GM23248 (cell line): ENCODE measurements around the gene ADIPOR2. TPM values are rescaled to one million over a fixed set of nuclear protein-coding genes. Genes with fewer than 3 reads are reported as not detected.

Experiments used
- DNase-seq: peaks from one replicate; pipeline ENCODE4 v3.0.0-alpha.2; 2015
- H2AFZ ChIP-seq: fragments of 200-600 bp; sonication (generic); 2 replicates; pipeline ENCODE4 v1.6.1; 2016; ENCODE audit warnings: antibody characterized with exemption
- H3F3A ChIP-seq: fragments of 200-600 bp; sonication (generic); 2 replicates; pipeline ENCODE4 v1.6.1; 2016; ENCODE audit warnings: mild to moderate bottlenecking, antibody characterized with exemption, mixed run types; ENCODE audit not compliant: insufficient read depth
- H3K27ac ChIP-seq: fragments of 200-600 bp; sonication (generic); 2 replicates; pipeline ENCODE4 v1.5.1; 2016; ENCODE audit warnings: mild to moderate bottlenecking
- H3K27me3 ChIP-seq: fragments of 200-600 bp; sonication (generic); replicated peaks from 2 replicates; pipeline ENCODE4 v1.6.1; 2016; ENCODE audit warnings: mild to moderate bottlenecking; ENCODE audit not compliant: insufficient read depth
- H3K36me3 ChIP-seq: fragments of 200-600 bp; sonication (generic); 2 replicates; pipeline ENCODE4 v1.6.1; 2016; ENCODE audit warnings: low read depth, mild to moderate bottlenecking
- H3K4me1 ChIP-seq: fragments of 200-600 bp; sonication (generic); 2 replicates; pipeline ENCODE4 v1.6.1; 2016; ENCODE audit warnings: mild to moderate bottlenecking; ENCODE audit not compliant: insufficient read depth
- H3K4me2 ChIP-seq: fragments of 200-600 bp; sonication (generic); one replicate; pipeline ENCODE4 v1.6.1; 2016; ENCODE audit warnings: mild to moderate bottlenecking; ENCODE audit not compliant: unreplicated experiment
- H3K4me3 ChIP-seq: fragments of 200-600 bp; sonication (generic); 2 replicates; pipeline ENCODE4 v1.5.1; 2016; ENCODE audit warnings: mild to moderate bottlenecking
- H3K79me2 ChIP-seq: fragments of 200-600 bp; sonication (generic); 2 replicates; pipeline ENCODE4 v1.6.1; 2016; ENCODE audit warnings: mild to moderate bottlenecking; ENCODE audit not compliant: insufficient read depth
- H3K9ac ChIP-seq: fragments of 200-600 bp; sonication (generic); 2 replicates; pipeline ENCODE4 v1.6.1; 2016; ENCODE audit warnings: mild to moderate bottlenecking
- H3K9me2 ChIP-seq: fragments of 200-600 bp; sonication (generic); 2 replicates; pipeline ENCODE4 v1.6.1; 2016; ENCODE audit warnings: mixed run types, mild to moderate bottlenecking, moderate library complexity; ENCODE audit not compliant: insufficient read depth
- H3K9me3 ChIP-seq: fragments of 200-600 bp; sonication (generic); one replicate; pipeline ENCODE4 v1.6.1; 2017; ENCODE audit warnings: low read depth
- H4K20me1 ChIP-seq: fragments of 200-600 bp; sonication (generic); 2 replicates; pipeline ENCODE4 v1.6.0; 2016; ENCODE audit not compliant: insufficient read depth
- EZH2 ChIP-seq: fragments of 200-600 bp; sonication (generic); IDR thresholded peaks from 2 replicates; pipeline ENCODE4 v1.6.1; 2018; ENCODE audit warnings: antibody characterized with exemption, mild to moderate bottlenecking; ENCODE audit not compliant: insufficient read depth, poor library complexity, severe bottlenecking
- EZH2phosphoT487 ChIP-seq: fragments of 200-600 bp; sonication (generic); IDR thresholded peaks from 2 replicates; pipeline ENCODE4 v1.6.1; 2018; ENCODE audit warnings: antibody characterized with exemption, moderate library complexity, mild to moderate bottlenecking, low read depth; ENCODE audit not compliant: insufficient read depth
- WGBS, 2 experiments: methylation state at CpG; one replicate each; pipeline ENCODE4 v1.1.6; 2015 to 2017; ENCODE audit warnings: low lambda C conversion rate in 2 of 2, low coverage in 1 of 2; ENCODE audit errors: missing lambda C conversion rate in 2 of 2; 5-methylcytosine and 5-hydroxymethylcytosine counted together
- in situ Hi-C: fragments of 300-500 bp; cut with MboI; formaldehyde crosslinking; loops from 2 replicates; pipeline ENCODE4 v1.15.0; 2020
- polyA plus RNA-seq: library from polyadenylated mRNA; unstranded; fragments of >200 nt; fragmentation: Nextera tagmentation; extraction: Ambion mirVana; gene quantifications from 2 replicates; pipeline ENCODE4 v1.2.1, GENCODE V29; 2016
- total RNA-seq: library from RNA; depleted of rRNA; stranded (reverse); fragments of >200 nt; shearing (Covaris generic); gene quantifications from 2 replicates; pipeline ENCODE4 v1.2.3, GENCODE V29; 2014

The ADIPOR2 gene
- total and polyA plus RNA-seq, 2 experiments from 2014 or later = 4.2 to 18.8 TPM

DNA sequence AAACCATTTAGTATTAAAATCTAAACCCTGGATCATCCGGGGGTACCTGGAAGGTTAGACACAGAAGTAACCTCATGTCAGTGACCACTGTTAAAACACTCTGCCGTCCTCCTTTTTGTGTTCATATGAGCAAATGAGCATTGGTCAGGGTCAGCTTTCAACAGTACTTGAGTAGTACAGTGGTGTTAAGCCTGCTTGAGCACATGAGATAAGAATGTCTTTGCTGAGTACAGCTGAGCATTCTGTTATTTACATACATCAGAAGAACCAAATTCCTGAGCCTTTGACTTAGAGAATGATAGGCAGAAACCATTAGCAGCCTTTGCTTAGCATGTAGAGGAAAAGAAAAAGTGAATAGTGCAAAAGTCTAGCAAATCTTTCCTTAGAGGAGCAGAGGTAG is 90.9 kb downstream of the ADIPOR2 start:
- no peaks in the 10 kb centered on the region for H3K27me3 ChIP-seq
- H3K79me2 ChIP-seq = no peaks in the 10 kb centered on the region
- peaks cover 25% of the 10 kb centered on the region; the same call in 1 of the 2 replicates for H3F3A ChIP-seq
- no peaks in the 10 kb centered on the region for H3K9me2 ChIP-seq
- no peaks in the 10 kb centered on the region for H3K36me3 ChIP-seq
- H3K4me2 ChIP-seq = no peak overlapping the region
- H4K20me1 ChIP-seq = no peaks in the 10 kb centered on the region
- H3K4me1 ChIP-seq = peaks cover 27% of the 10 kb centered on the region
- H2AFZ ChIP-seq = no peak overlapping the region
- no peak overlapping the region for H3K27ac ChIP-seq
- no peak for DNase-seq
- in situ Hi-C loops = loop anchor here (25.0 kb wide), 1 partner anchor 644 kb away; no protein-coding TSS in a partner anchor
- no peak for TF ChIP-seq EZH2
- TF ChIP-seq EZH2phosphoT487 = no peak
- no peak overlapping the region for H3K4me3 ChIP-seq
- H3K9me3 ChIP-seq = no peaks in the 10 kb centered on the region
- WGBS, 2 experiments = 50 to 57% methylated on average over 2 of the region's 2 CpGs
- H3K9ac ChIP-seq = no peak overlapping the region

- no peaks in the 10 kb centered on the region for H3K79me2 ChIP-seq
- no peak for TF ChIP-seq EZH2
- TF ChIP-seq EZH2phosphoT487 = no peak
- 93 to 97% methylated on average over 2 of the region's 2 CpGs for WGBS, 2 experiments
- H3K9me3 ChIP-seq = no peaks in the 10 kb centered on the region
- H3K4me2 ChIP-seq = no peak overlapping the region
- in situ Hi-C loops = loop anchor here (25.0 kb wide), 1 partner anchor 645 kb away; no protein-coding TSS in a partner anchor
- no peak for DNase-seq
- H4K20me1 ChIP-seq = no peaks in the 10 kb centered on the region
- H3F3A ChIP-seq = peaks cover 21% of the 10 kb centered on the region; the same call in 1 of the 2 replicates
- no peak overlapping the region for H3K9ac ChIP-seq
- no peaks in the 10 kb centered on the region for H3K36me3 ChIP-seq
- H3K4me1 ChIP-seq = peaks cover 22% of the 10 kb centered on the region
- H3K27me3 ChIP-seq = no peaks in the 10 kb centered on the region
- H3K4me3 ChIP-seq = no peak overlapping the region
- H3K9me2 ChIP-seq = no peaks in the 10 kb centered on the region
- H2AFZ ChIP-seq = no peak overlapping the region
- no peak overlapping the region for H3K27ac ChIP-seq
Measured at GRCh38 chr12:1782215-1782614, 91.3 kb downstream of the ADIPOR2 start.

DNA sequence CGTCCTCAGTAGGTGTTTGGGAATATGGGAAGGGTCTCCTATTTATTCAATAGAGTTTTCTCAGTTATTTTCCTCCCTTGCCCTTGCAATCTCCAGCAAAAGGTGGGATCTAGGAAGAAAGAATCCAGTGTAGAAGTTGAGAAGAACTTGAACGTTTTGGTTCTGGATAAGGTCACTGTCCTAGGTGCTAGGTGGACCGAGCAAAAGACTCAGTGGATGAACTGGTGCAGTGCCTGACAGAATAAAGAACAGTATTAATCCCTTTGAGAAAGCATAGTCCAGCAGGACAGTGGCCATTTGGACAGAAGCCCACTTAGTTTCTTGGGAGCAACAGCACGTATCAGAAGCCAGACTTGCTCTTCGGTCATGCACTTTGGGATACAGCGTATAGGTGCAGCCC is 96.8 kb downstream of the ADIPOR2 start:
- H3K4me2 ChIP-seq = no peak overlapping the region
- no peaks in the 10 kb centered on the region for H3K36me3 ChIP-seq
- in situ Hi-C loops = loop anchor here (5.0 to 25.0 kb wide), 2 partner anchors 140 to 650 kb away; no protein-coding TSS in a partner anchor
- DNase-seq = no peak
- TF ChIP-seq EZH2 (no peak), EZH2phosphoT487 (no peak)
- H2AFZ ChIP-seq = no peak overlapping the region
- WGBS, 2 experiments = 68 to 69% methylated on average over 6 of the region's 6 CpGs
- H3K9me3 ChIP-seq = no peaks in the 10 kb centered on the region
- no peaks in the 10 kb centered on the region for H3K79me2 ChIP-seq
- no peaks in the 10 kb centered on the region for H3K27me3 ChIP-seq
- no peak overlapping the region for H3K9ac ChIP-seq
- 0 out of 2 replicates have a peak, but pooled peaks cover 4% of the 10 kb centered on the region for H3F3A ChIP-seq
- H4K20me1 ChIP-seq = no peaks in the 10 kb centered on the region
- no peaks in the 10 kb centered on the region for H3K4me1 ChIP-seq
- no peak overlapping the region for H3K27ac ChIP-seq
- no peak overlapping the region for H3K4me3 ChIP-seq
- H3K9me2 ChIP-seq = no peaks in the 10 kb centered on the region

GRCh38 chr12:1790444-1790843 is 99.6 kb downstream of the ADIPOR2 start:
- H3K4me3 ChIP-seq = no peak overlapping the region
- H3F3A ChIP-seq = 0 out of 2 replicates have a peak, but pooled peaks cover 4% of the 10 kb centered on the region
- TF ChIP-seq EZH2phosphoT487 = no peak
- no peak for TF ChIP-seq EZH2
- H3K9me2 ChIP-seq = no peaks in the 10 kb centered on the region
- no peaks in the 10 kb centered on the region for H4K20me1 ChIP-seq
- no peaks in the 10 kb centered on the region for H3K9me3 ChIP-seq
- H3K4me1 ChIP-seq = no peaks in the 10 kb centered on the region
- in situ Hi-C loops = loop anchor here (10.0 to 25.0 kb wide), 2 partner anchors 234 to 653 kb away; no protein-coding TSS in a partner anchor
- no peak overlapping the region for H2AFZ ChIP-seq
- no peak overlapping the region for H3K9ac ChIP-seq
- H3K27me3 ChIP-seq = no peaks in the 10 kb centered on the region
- H3K4me2 ChIP-seq = no peak overlapping the region
- no peaks in the 10 kb centered on the region for H3K79me2 ChIP-seq
- no peak for DNase-seq
- H3K36me3 ChIP-seq = no peaks in the 10 kb centered on the region
- WGBS, 2 experiments = 89% methylated on average over 7 of the region's 7 CpGs
- H3K27ac ChIP-seq = no peak overlapping the region
